Esophagus muscularis mucosa (tissue), 4 donors: Measurements from ENCODE around the gene MACROD2.

ENCODE experiments used
- CTCF ChIP-seq, 3 experiments: fragments of 200-600 bp in 2 of 3; fragments of 450-650 bp in 1 of 3; sonication (generic) in 2 of 3; IDR thresholded peaks; one replicate each; pipeline ENCODE4 v1.5.1; 2017 to 2019; ENCODE audit warnings: antibody characterized with exemption in 3 of 3, mild to moderate bottlenecking in 2 of 3, moderate library complexity in 1 of 3
- EP300 ChIP-seq: sonication (generic); formaldehyde crosslinking; IDR thresholded peaks from one replicate; pipeline ENCODE4 v1.6.1; 2017; ENCODE audit warnings: antibody characterized with exemption
- POLR2A ChIP-seq: fragments of 450-650 bp; IDR thresholded peaks from one replicate; pipeline ENCODE4 v1.6.1; 2017; ENCODE audit warnings: antibody characterized with exemption, moderate library complexity, mild to moderate bottlenecking, low read depth
- POLR2AphosphoS5 ChIP-seq, 2 donors: sonication (generic); formaldehyde crosslinking; IDR thresholded peaks; one replicate each; pipeline ENCODE4 v1.6.1; 2017; ENCODE audit warnings: antibody characterized with exemption in 2 of 2

- TF ChIP-seq EP300 (no peak), CTCF (IDR thresholded peaks at IDR 0.05) (no peak), POLR2A (no peak), POLR2AphosphoS5 (IDR thresholded peaks at IDR 0.05) (no peak)
Measured at GRCh38 chr20:15556869-15557268, 1561.6 kb downstream of the MACROD2 start.
